Ovary (tissue), 3 donors: ENCODE results near the gene UXS1.

Source experiments
- EP300 ChIP-seq: sonication (generic); formaldehyde crosslinking; IDR thresholded peaks from one replicate; pipeline ENCODE4 v1.6.1; 2017; ENCODE audit warnings: antibody characterized with exemption
- POLR2A ChIP-seq: fragments of 450-650 bp; IDR thresholded peaks from one replicate; pipeline ENCODE4 v1.6.1; 2017; ENCODE audit warnings: antibody characterized with exemption, mild to moderate bottlenecking, moderate library complexity
- TF ChIP-seq, protein P1 (sequence below), 3 donors: fragments of 450-650 bp in 2 of 3; fragments of 200-600 bp in 1 of 3; IDR thresholded peaks; one replicate each; pipeline versions ENCODE4 v1.5.1 to v1.8.0; 2016 to 2022; ENCODE audit warnings: antibody characterized with exemption in 3 of 3, mild to moderate bottlenecking in 1 of 3
- donor health status: DM: no; HTN: no; CAD: no.

DNA sequence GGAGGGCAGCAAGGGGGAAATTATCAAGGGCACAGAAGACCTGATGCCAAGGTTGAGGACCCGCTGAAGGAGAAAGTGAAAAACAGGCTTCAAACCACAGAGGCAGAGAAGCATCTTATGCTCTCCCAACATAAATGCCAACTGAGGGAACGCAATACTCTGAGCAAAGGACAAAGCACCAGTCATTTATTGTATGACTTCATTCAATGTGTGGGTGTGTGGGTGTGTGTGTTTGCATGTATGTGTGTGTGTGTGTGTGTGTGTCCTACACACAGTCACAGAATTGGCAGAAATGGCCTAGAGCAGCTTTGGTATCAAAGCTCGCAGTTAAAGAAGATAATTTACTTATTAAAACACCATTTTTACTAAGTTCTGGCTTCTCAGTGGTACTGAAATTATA is 51.4 kb downstream of the UXS1 start:
- TF ChIP-seq, protein P1, sequence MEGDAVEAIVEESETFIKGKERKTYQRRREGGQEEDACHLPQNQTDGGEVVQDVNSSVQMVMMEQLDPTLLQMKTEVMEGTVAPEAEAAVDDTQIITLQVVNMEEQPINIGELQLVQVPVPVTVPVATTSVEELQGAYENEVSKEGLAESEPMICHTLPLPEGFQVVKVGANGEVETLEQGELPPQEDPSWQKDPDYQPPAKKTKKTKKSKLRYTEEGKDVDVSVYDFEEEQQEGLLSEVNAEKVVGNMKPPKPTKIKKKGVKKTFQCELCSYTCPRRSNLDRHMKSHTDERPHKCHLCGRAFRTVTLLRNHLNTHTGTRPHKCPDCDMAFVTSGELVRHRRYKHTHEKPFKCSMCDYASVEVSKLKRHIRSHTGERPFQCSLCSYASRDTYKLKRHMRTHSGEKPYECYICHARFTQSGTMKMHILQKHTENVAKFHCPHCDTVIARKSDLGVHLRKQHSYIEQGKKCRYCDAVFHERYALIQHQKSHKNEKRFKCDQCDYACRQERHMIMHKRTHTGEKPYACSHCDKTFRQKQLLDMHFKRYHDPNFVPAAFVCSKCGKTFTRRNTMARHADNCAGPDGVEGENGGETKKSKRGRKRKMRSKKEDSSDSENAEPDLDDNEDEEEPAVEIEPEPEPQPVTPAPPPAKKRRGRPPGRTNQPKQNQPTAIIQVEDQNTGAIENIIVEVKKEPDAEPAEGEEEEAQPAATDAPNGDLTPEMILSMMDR (IDR thresholded peaks at IDR 0.05) = no peak
- TF ChIP-seq POLR2A (no peak), EP300 (no peak)
